NOMO-1 (cell line): ENCODE results near the gene ZBTB16.

Source experiments
- DNase-seq, 2 experiments: peaks; one replicate each; lab custom pipeline; 2025; ENCODE audit not compliant: unreplicated experiment in 2 of 2; lab: John Stamatoyannopoulos, UW

The ZBTB16 gene

GRCh38 chr11:114290503-114291235 lies 231.2 kb downstream of the ZBTB16 start:
- no peak for DNase-seq

GRCh38 chr11:114291381-114291780 lies 231.9 kb downstream of the ZBTB16 start:
- no peak for DNase-seq

GRCh38 chr11:114291842-114292680 lies 232.6 kb downstream of the ZBTB16 start:
- no peak for DNase-seq

GRCh38 chr11:114293201-114293711 lies 233.7 kb downstream of the ZBTB16 start:
- no peak for DNase-seq

- no peak for DNase-seq
Measured at GRCh38 chr11:114295676-114296604, 236.4 kb downstream of the ZBTB16 start, which contains the start of gene NNMT. Gene NNMT, plus strand, starts transcription at chr11:114296399. Its CDS starts 158 bp downstream, at chr11:114296557.

GRCh38 chr11:114296605-114297372 lies 237.3 kb downstream of the ZBTB16 start:
- no peak for DNase-seq

GRCh38 chr11:114297806-114298709 lies 238.5 kb downstream of the ZBTB16 start:
- DNase-seq = no peak

- no peak for DNase-seq
Measured at GRCh38 chr11:114298710-114299109, 239.2 kb downstream of the ZBTB16 start.
